Nephron (organoid): ENCODE measurements around the gene ARHGEF39.

Experiments used
- H3K27ac Mint-ChIP-seq, 3 experiments: 2 replicates each; pipeline ENCODE4 v1.8.0; 2020; ENCODE audit warnings: mixed read lengths in 3 of 3, mild to moderate bottlenecking in 2 of 3, moderate library complexity in 1 of 3
- H3K27me3 Mint-ChIP-seq: 2 replicates; pipeline ENCODE4 v1.8.0; 2021; ENCODE audit warnings: low read depth, mild to moderate bottlenecking, moderate library complexity, mixed read lengths
- H3K36me3 Mint-ChIP-seq: 2 replicates; pipeline ENCODE4 v1.8.0; 2020; ENCODE audit warnings: low read depth, mixed read lengths
- H3K4me1 Mint-ChIP-seq: 2 replicates; pipeline ENCODE4 v1.8.0; 2020; ENCODE audit warnings: mixed read lengths
- H3K4me3 Mint-ChIP-seq, 3 experiments: 2 replicates each; pipeline ENCODE4 v1.8.0; 2020; ENCODE audit warnings: mild to moderate bottlenecking in 3 of 3, mixed read lengths in 3 of 3, moderate library complexity in 2 of 3
- H3K9me3 Mint-ChIP-seq: 2 replicates; pipeline ENCODE4 v1.8.0; 2020; ENCODE audit warnings: mixed read lengths
- TF ChIP-seq, protein P1 (sequence below), 3 experiments: fragments of 200-600 bp; sonication (generic); IDR thresholded peaks; one replicate each; pipeline ENCODE4 v1.5.0; 2021; ENCODE audit warnings: antibody characterized with exemption in 3 of 3; ENCODE audit not compliant: unreplicated experiment in 3 of 3

ARHGEF39 gene

DNA sequence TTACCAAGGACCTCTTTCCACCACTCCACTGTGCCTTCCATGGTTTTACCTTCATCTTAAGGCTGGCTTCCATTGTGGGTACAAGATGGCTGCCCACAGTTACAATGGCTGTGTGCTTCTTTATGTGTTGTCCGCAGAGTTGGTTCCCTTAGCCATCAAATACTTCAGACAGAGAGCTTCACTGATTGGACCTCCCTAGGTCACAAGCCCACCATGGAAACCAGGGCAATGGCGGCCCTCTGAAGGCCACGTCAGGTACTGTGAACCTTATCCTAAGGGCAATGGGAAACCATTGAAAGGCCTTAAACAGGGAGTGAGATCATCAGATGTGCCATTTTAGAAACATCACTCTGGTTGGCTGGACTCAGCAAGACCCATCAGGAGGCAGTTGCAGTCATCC is 2.9 kb upstream of the ARHGEF39 start:
- H3K4me1 Mint-ChIP-seq: peaks cover 43% of the 10 kb centered on the region
- no peaks in the 10 kb centered on the region for H3K36me3 Mint-ChIP-seq
- H3K4me3 Mint-ChIP-seq: no peak overlapping the region
- H3K27me3 Mint-ChIP-seq: no peaks in the 10 kb centered on the region
- H3K27ac Mint-ChIP-seq: peak overlapping the region; percentile 3 to 84 (median 10)
- TF ChIP-seq, protein P1, sequence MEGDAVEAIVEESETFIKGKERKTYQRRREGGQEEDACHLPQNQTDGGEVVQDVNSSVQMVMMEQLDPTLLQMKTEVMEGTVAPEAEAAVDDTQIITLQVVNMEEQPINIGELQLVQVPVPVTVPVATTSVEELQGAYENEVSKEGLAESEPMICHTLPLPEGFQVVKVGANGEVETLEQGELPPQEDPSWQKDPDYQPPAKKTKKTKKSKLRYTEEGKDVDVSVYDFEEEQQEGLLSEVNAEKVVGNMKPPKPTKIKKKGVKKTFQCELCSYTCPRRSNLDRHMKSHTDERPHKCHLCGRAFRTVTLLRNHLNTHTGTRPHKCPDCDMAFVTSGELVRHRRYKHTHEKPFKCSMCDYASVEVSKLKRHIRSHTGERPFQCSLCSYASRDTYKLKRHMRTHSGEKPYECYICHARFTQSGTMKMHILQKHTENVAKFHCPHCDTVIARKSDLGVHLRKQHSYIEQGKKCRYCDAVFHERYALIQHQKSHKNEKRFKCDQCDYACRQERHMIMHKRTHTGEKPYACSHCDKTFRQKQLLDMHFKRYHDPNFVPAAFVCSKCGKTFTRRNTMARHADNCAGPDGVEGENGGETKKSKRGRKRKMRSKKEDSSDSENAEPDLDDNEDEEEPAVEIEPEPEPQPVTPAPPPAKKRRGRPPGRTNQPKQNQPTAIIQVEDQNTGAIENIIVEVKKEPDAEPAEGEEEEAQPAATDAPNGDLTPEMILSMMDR (IDR thresholded peaks at IDR 0.05; ENCODE audit: unreplicated experiment in 3 of 3): no peak
- H3K9me3 Mint-ChIP-seq: no peaks in the 10 kb centered on the region

DNA sequence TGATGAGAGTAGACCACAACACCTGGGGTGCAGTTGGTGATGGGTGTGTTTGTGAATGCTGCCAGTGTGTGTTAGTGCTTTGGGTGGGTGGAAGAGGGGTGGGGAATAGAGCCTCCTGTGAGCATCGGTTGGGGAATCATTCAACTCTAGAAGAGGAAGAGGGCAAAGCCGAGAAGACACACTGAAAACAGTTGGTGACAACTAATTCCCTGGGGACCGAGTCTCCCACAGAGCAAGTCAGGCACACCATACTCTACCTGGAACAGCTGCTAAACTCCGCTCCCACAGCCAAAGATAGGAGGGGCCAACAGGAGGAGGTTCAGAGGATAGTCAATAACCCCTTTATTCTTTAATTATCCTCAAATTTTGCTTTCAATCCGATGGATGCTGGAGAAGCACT is 1.6 kb upstream of the ARHGEF39 start:
- Mint-ChIP-seq H3K4me1 (peaks cover 53% of the 10 kb centered on the region), H3K4me3 (peak overlapping the region in 2 of 3 experiments; percentile 17 to 87), H3K27ac (peak overlapping the region; percentile 78 to 85 (median 84)), H3K9me3 (no peaks in the 10 kb centered on the region), H3K36me3 (peaks cover 8% of the 10 kb centered on the region), H3K27me3 (no peaks in the 10 kb centered on the region)
- TF ChIP-seq, protein P1 (IDR thresholded peaks at IDR 0.05; ENCODE audit: unreplicated experiment in 3 of 3): no peak

DNA sequence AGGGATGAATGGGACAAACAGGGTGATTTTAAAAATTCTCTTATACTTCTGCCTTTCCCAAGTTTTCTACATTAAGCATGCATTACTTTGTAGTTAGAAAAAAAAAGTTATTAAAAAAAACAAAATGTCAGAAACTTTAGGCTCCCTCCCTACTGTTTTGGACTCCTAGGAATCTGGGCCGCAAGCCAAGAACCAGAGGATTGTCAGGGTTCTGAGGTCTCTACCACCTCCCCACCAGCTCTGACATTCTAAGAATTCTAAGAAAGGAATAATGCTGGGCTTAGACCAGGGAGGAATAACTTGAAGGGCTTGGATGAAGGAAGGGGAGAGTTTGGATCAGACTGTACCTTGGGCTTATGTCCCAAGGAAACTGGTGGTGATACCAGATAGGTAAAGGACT is 1.1 kb upstream of the ARHGEF39 start:
- Mint-ChIP-seq H3K27ac (peak overlapping the region; percentile 78 to 85 (median 84)), H3K27me3 (no peaks in the 10 kb centered on the region)

DNA sequence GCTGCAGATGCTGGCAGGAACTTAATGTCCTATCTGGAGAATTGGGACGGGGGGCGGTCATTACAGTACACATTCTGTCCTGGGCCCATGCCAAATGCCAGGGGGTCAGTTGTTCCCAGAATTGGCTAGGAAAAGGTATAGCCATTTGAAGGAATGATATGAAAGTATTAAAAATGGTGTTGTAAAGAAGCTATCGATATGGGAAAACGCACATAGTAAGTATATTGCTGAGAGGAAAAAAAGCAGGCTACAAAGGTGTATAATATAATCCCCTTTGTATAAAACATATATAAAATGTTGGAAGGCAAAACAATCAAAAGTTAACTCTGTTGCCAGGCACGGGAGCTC is 450 bp upstream of the ARHGEF39 start:
- Mint-ChIP-seq H3K27me3 (no peaks in the 10 kb centered on the region), H3K9me3 (no peaks in the 10 kb centered on the region), H3K4me1 (peaks cover 60% of the 10 kb centered on the region), H3K27ac (peak overlapping the region; percentile 27 to 89 (median 84)), H3K4me3 (peak overlapping the region; percentile 85 to 87 (median 87)), H3K36me3 (peaks cover 15% of the 10 kb centered on the region)
- TF ChIP-seq, protein P1 (IDR thresholded peaks at IDR 0.05; ENCODE audit: unreplicated experiment in 3 of 3): no peak

More for the DNA sequence above, 1.1 kb upstream of the ARHGEF39 start:
- peak overlapping the region; percentile 73 to 87 (median 85) for H3K4me3 Mint-ChIP-seq
- peaks cover 9% of the 10 kb centered on the region for H3K36me3 Mint-ChIP-seq
- H3K4me1 Mint-ChIP-seq: peaks cover 57% of the 10 kb centered on the region
- no peaks in the 10 kb centered on the region for H3K9me3 Mint-ChIP-seq
- TF ChIP-seq, protein P1 (IDR thresholded peaks at IDR 0.05; ENCODE audit: unreplicated experiment in 3 of 3): no peak

DNA sequence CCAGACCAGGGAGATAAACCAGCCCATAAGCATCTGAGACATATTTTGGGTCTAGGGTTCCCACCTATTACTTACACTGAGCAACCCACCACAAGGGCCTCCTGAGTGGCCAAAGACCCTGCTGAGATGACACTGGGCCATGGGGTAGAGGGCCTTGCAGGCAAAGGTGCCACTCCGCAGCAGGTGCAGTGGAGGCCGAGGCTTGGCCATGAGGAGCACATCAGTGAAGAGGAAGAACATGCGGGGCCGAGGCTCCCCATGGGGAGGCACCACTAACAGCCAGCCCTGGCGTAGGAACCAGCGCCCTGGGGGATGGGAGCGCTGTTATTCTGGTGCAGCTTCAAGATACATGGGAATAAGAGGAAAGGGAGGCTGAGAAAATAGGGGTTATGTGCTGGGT is 2.6 kb downstream of the ARHGEF39 start:
- H3K27ac Mint-ChIP-seq: peak overlapping the region in 2 of 3 experiments; percentile 58 to 73
- no peaks in the 10 kb centered on the region for H3K9me3 Mint-ChIP-seq
- peak overlapping the region; percentile 1 to 87 (median 37) for H3K4me3 Mint-ChIP-seq
- peaks cover 28% of the 10 kb centered on the region for H3K36me3 Mint-ChIP-seq
- TF ChIP-seq, protein P1 (IDR thresholded peaks at IDR 0.05; ENCODE audit: unreplicated experiment in 3 of 3): no peak
- peaks cover 63% of the 10 kb centered on the region for H3K4me1 Mint-ChIP-seq
- peaks cover 5% of the 10 kb centered on the region for H3K27me3 Mint-ChIP-seq

DNA sequence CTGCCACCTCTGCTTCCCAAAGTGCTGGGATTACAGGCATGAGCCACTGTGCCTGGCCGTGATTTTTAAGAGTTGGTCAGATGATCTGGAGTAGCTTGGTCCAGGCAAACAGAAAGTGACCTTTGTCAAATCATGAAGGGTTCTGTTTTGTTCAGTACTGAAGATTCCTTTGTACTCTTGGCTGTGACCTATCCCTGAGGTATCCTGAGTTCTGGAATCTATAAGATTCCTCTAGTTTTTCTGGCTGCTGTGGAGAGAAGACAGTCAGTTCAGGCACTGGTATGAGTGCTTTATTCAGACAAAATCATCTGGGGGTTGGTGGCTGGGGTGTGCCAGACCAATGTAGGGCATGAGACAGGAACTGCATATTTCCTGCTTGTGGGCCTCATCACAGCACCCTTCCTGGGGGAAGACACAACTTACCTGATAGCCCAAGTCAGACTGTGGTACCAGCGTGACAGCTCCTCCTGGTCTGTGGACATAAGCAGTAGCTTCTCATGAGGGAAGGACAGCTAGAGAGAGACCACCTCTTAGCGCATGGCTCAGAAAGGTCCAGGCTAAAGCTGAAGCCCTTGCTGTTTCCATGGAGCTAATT is 3.1 kb downstream of the ARHGEF39 start:
- Mint-ChIP-seq H3K27ac (peak overlapping the region; percentile 45 to 73 (median 53)), H3K4me3 (peak overlapping the region; percentile 37 to 87 (median 45)), H3K4me1 (peaks cover 68% of the 10 kb centered on the region), H3K27me3 (peaks cover 5% of the 10 kb centered on the region), H3K36me3 (peaks cover 28% of the 10 kb centered on the region), H3K9me3 (no peaks in the 10 kb centered on the region)
- TF ChIP-seq, protein P1 (IDR thresholded peaks at IDR 0.05; ENCODE audit: unreplicated experiment in 3 of 3): no peak
